ENCODE measurements around the gene POLR1G. TPM values are rescaled to one million over a fixed set of nuclear protein-coding genes. Genes with fewer than 3 reads are reported as not detected.
"Not testable (repeated sequence)": the region's sequence is repeated elsewhere in the genome, so short reads cannot be mapped to it uniquely, and the experiment has no call there.

Gene POLR1G
- total RNA-seq, 8 experiments from 2014 or later: 2.7 to 10.7 (median 5.2) TPM

- H3K4me1 ChIP-seq (replicated peaks in 1 of 2); ATAC-seq (replicated peaks in 6 of 8); H3K4me3 ChIP-seq; H3K27ac ChIP-seq: not testable (repeated sequence)
- in situ Hi-C loops (cut with MboI; ENCODE audit: low pct_unique_long_range_greater_than_20kb in 2 of 9, low sequenced_read_pairs in 9 of 9, unreplicated experiment in 9 of 9): loop anchor here in 2 of 9 experiments (10.0 kb wide), 1 partner anchor 52 kb away; no protein-coding TSS in a partner anchor
- WGBS, 10 experiments: 50 to 100% (median 93%) methylated on average over 1 to 5 of the region's 8 CpGs; no CpG with 5 or more reads in 3 of the 10 experiments
Observed at GRCh38 chr19:45432543-45432942, 26.1 kb downstream of the POLR1G start.

GRCh38 chr19:45437328-45437727, 30.9 kb downstream of the POLR1G start:
- Histone ChIP-seq H3K27ac (no peak overlapping the region), H3K4me1 (replicated peaks in 1 of 2) (peaks cover 3 to 5% of the 10 kb centered on the region in 2 donors), H3K4me3 (no peak overlapping the region)
- in situ Hi-C loops (cut with MboI; ENCODE audit: low pct_unique_long_range_greater_than_20kb in 2 of 9, low sequenced_read_pairs in 9 of 9, unreplicated experiment in 9 of 9): loop anchor here in 4 of 9 experiments (5.0 to 10.0 kb wide), 2 partner anchors 40 to 47 kb away; no protein-coding TSS in a partner anchor
- no peak for ATAC-seq (replicated peaks in 6 of 8)
- WGBS, 10 experiments: 70 to 100% (median 81%) methylated on average over 2 to 3 of the region's 3 CpGs; no CpG with 5 or more reads in 3 of the 10 experiments

GRCh38 chr19:45439190-45439568, 32.7 kb downstream of the POLR1G start:
- Histone ChIP-seq H3K4me3 (peak overlapping the region; percentile 42 to 97 (median 51)), H3K4me1 (replicated peaks in 1 of 2) (peaks cover 9 to 10% of the 10 kb centered on the region in 2 donors), H3K27ac (peak overlapping the region in 1 of 2 donors; percentile 62)
- 17 to 46% (median 30%) methylated on average over 6 to 10 of the region's 10 CpGs; no CpG with 5 or more reads in 3 of the 10 experiments for WGBS, 10 experiments
- in situ Hi-C loops (cut with MboI; ENCODE audit: low pct_unique_long_range_greater_than_20kb in 2 of 9, low sequenced_read_pairs in 9 of 9, unreplicated experiment in 9 of 9): loop anchor here in 4 of 9 experiments (5.0 to 10.0 kb wide), 2 partner anchors 38 to 46 kb away; no protein-coding TSS in a partner anchor
- no peak for ATAC-seq (replicated peaks in 6 of 8)

- Histone ChIP-seq H3K4me3 (peak overlapping the region; percentile 42 to 97 (median 51)), H3K4me1 (replicated peaks in 1 of 2) (peaks cover 13 to 14% of the 10 kb centered on the region in 2 donors), H3K27ac (peak overlapping the region; percentile 62 to 69)
- in situ Hi-C loops (cut with MboI; ENCODE audit: low pct_unique_long_range_greater_than_20kb in 2 of 9, low sequenced_read_pairs in 9 of 9, unreplicated experiment in 9 of 9): loop anchor here in 4 of 9 experiments (5.0 to 10.0 kb wide), 2 partner anchors 38 to 45 kb away; no protein-coding TSS in a partner anchor
- WGBS, 10 experiments: 0 to 4% (median 0%) methylated on average over 4 to 8 of the region's 78 CpGs; no CpG with 5 or more reads in 7 of the 10 experiments
- ATAC-seq (replicated peaks in 6 of 8): peak; percentile 44 to 72 (median 68)
Observed at GRCh38 chr19:45439569-45440258, 33.3 kb downstream of the POLR1G start.

GRCh38 chr19:45440259-45440638, 33.8 kb downstream of the POLR1G start:
- peak overlapping the region in 1 of 2 donors; percentile 62 for H3K27ac ChIP-seq
- 17 to 100% (median 91%) methylated on average over 1 to 4 of the region's 9 CpGs; no CpG with 5 or more reads in 7 of the 10 experiments for WGBS, 10 experiments
- peaks cover 13 to 18% of the 10 kb centered on the region in 2 donors for H3K4me1 ChIP-seq (replicated peaks in 1 of 2)
- in situ Hi-C loops (cut with MboI; ENCODE audit: low pct_unique_long_range_greater_than_20kb in 2 of 9, low sequenced_read_pairs in 9 of 9, unreplicated experiment in 9 of 9): no loop called here
- no peak for ATAC-seq (replicated peaks in 6 of 8)
- peak overlapping the region in 4 of 5 donors; percentile 42 to 97 (median 51) for H3K4me3 ChIP-seq

- H3K4me3 ChIP-seq: no peak overlapping the region
- WGBS, 10 experiments: 88 to 100% (median 94%) methylated on average over 1 to 7 of the region's 9 CpGs; no CpG with 5 or more reads in 2 of the 10 experiments
- no peak for ATAC-seq (replicated peaks in 6 of 8)
- peaks cover 13 to 18% of the 10 kb centered on the region in 2 donors for H3K4me1 ChIP-seq (replicated peaks in 1 of 2)
- in situ Hi-C loops (cut with MboI; ENCODE audit: low pct_unique_long_range_greater_than_20kb in 2 of 9, low sequenced_read_pairs in 9 of 9, unreplicated experiment in 9 of 9): no loop called here
- no peak overlapping the region for H3K27ac ChIP-seq
Observed at GRCh38 chr19:45440873-45441654, 34.6 kb downstream of the POLR1G start.

- in situ Hi-C loops (cut with MboI; ENCODE audit: low pct_unique_long_range_greater_than_20kb in 2 of 9, low sequenced_read_pairs in 9 of 9, unreplicated experiment in 9 of 9): no loop called here
- 60 to 100% (median 83%) methylated on average over 1 to 2 of the region's 2 CpGs; no CpG with 5 or more reads in 3 of the 10 experiments for WGBS, 10 experiments
- peaks cover 13 to 18% of the 10 kb centered on the region in 2 donors for H3K4me1 ChIP-seq (replicated peaks in 1 of 2)
- no peak overlapping the region for H3K27ac ChIP-seq
- H3K4me3 ChIP-seq: no peak overlapping the region
- no peak for ATAC-seq (replicated peaks in 6 of 8)
Observed at GRCh38 chr19:45442408-45442777, 35.9 kb downstream of the POLR1G start.

GRCh38 chr19:45442778-45443461, 36.5 kb downstream of the POLR1G start:
- peak overlapping the region in 1 of 2 donors; percentile 17 for H3K27ac ChIP-seq
- H3K4me3 ChIP-seq: peak overlapping the region; percentile 19 to 42 (median 33)
- 4 to 100% (median 34%) methylated on average over 1 to 5 of the region's 15 CpGs; no CpG with 5 or more reads in 2 of the 10 experiments for WGBS, 10 experiments
- peaks cover 13 to 18% of the 10 kb centered on the region in 2 donors for H3K4me1 ChIP-seq (replicated peaks in 1 of 2)
- peak in 5 of 8 experiments; percentile 0 to 2 (median 1) for ATAC-seq (replicated peaks in 6 of 8)
- in situ Hi-C loops (cut with MboI; ENCODE audit: low pct_unique_long_range_greater_than_20kb in 2 of 9, low sequenced_read_pairs in 9 of 9, unreplicated experiment in 9 of 9): no loop called here

- peak overlapping the region; percentile 19 to 42 (median 33) for H3K4me3 ChIP-seq
- in situ Hi-C loops (cut with MboI; ENCODE audit: low pct_unique_long_range_greater_than_20kb in 2 of 9, low sequenced_read_pairs in 9 of 9, unreplicated experiment in 9 of 9): no loop called here
- peaks cover 13 to 18% of the 10 kb centered on the region in 2 donors for H3K4me1 ChIP-seq (replicated peaks in 1 of 2)
- 0 to 4% (median 1%) methylated on average over 3 to 16 of the region's 49 CpGs; no CpG with 5 or more reads in 7 of the 10 experiments for WGBS, 10 experiments
- H3K27ac ChIP-seq: peak overlapping the region; percentile 45 to 84
- peak; percentile 47 to 68 (median 65) for ATAC-seq (replicated peaks in 6 of 8)
Observed at GRCh38 chr19:45443462-45444317, 37.2 kb downstream of the POLR1G start.

GRCh38 chr19:45444318-45445041, 38.0 kb downstream of the POLR1G start:
- peak; percentile 42 to 67 (median 62) for ATAC-seq (replicated peaks in 6 of 8)
- H3K4me1 ChIP-seq (replicated peaks in 1 of 2): peaks cover 13 to 18% of the 10 kb centered on the region in 2 donors
- peak overlapping the region; percentile 16 to 42 (median 33) for H3K4me3 ChIP-seq
- WGBS, 10 experiments: 20 to 38% (median 26%) methylated on average over 3 to 23 of the region's 47 CpGs; no CpG with 5 or more reads in 3 of the 10 experiments
- peak overlapping the region; percentile 45 to 84 for H3K27ac ChIP-seq
- in situ Hi-C loops (cut with MboI; ENCODE audit: low pct_unique_long_range_greater_than_20kb in 2 of 9, low sequenced_read_pairs in 9 of 9, unreplicated experiment in 9 of 9): no loop called here

GRCh38 chr19:45445139-45445538, 38.7 kb downstream of the POLR1G start:
- no peak for ATAC-seq (replicated peaks in 6 of 8)
- 70 to 100% (median 89%) methylated on average over 1 to 4 of the region's 4 CpGs; no CpG with 5 or more reads in 1 of the 10 experiments for WGBS, 10 experiments
- in situ Hi-C loops (cut with MboI; ENCODE audit: low pct_unique_long_range_greater_than_20kb in 2 of 9, low sequenced_read_pairs in 9 of 9, unreplicated experiment in 9 of 9): no loop called here
- Histone ChIP-seq H3K4me1 (replicated peaks in 1 of 2) (peaks cover 12 to 24% of the 10 kb centered on the region in 2 donors), H3K27ac (no peak overlapping the region), H3K4me3 (no peak overlapping the region)
